ENCODE data around the gene PIEZO2.

PIEZO2 gene

GRCh38 chr18:10689236-10690034 is 459.9 kb downstream of the PIEZO2 start:
- H3K4me3 ChIP-seq (ENCODE audit: severe bottlenecking), result no peak overlapping the region
- H3K4me1 ChIP-seq (ENCODE audit: insufficient read depth, poor library complexity, severe bottlenecking), result no peaks in the 10 kb centered on the region
- no peak for ATAC-seq (ENCODE audit: low read depth)
- H3K27me3 ChIP-seq (ENCODE audit: insufficient read depth, poor library complexity, severe bottlenecking), result no peaks in the 10 kb centered on the region
- DNase-seq (ENCODE audit: low spot score), result no peak
- no peak overlapping the region for H3K27ac ChIP-seq (ENCODE audit: poor library complexity, severe bottlenecking)
- TF ChIP-seq CTCF (IDR thresholded peaks at IDR 0.05; ENCODE audit: poor library complexity, severe bottlenecking), result no peak
- H3K36me3 ChIP-seq (ENCODE audit: low read depth), result no peaks in the 10 kb centered on the region
- no peaks in the 10 kb centered on the region for H3K9me3 ChIP-seq (ENCODE audit: severe bottlenecking)

- Histone ChIP-seq H3K27ac (ENCODE audit: poor library complexity, severe bottlenecking) (no peak overlapping the region), H3K9me3 (ENCODE audit: severe bottlenecking) (no peaks in the 10 kb centered on the region), H3K4me3 (ENCODE audit: severe bottlenecking) (no peak overlapping the region), H3K4me1 (ENCODE audit: insufficient read depth, poor library complexity, severe bottlenecking) (no peaks in the 10 kb centered on the region), H3K27me3 (ENCODE audit: insufficient read depth, poor library complexity, severe bottlenecking) (no peaks in the 10 kb centered on the region), H3K36me3 (ENCODE audit: low read depth) (no peaks in the 10 kb centered on the region)
- no peak for TF ChIP-seq CTCF (IDR thresholded peaks at IDR 0.05; ENCODE audit: poor library complexity, severe bottlenecking)
- DNase-seq (ENCODE audit: low spot score) (no peak), ATAC-seq (ENCODE audit: low read depth) (no peak)
Measured at GRCh38 chr18:10688766-10689165, 460.6 kb downstream of the PIEZO2 start.

- DNase-seq (ENCODE audit: low spot score) (peak; percentile 75), ATAC-seq (ENCODE audit: low read depth) (peak; percentile 98)
- H3K9me3 ChIP-seq (ENCODE audit: severe bottlenecking), result no peaks in the 10 kb centered on the region
- TF ChIP-seq CTCF (IDR thresholded peaks at IDR 0.05; ENCODE audit: poor library complexity, severe bottlenecking), result no peak
- no peak overlapping the region for H3K4me3 ChIP-seq (ENCODE audit: severe bottlenecking)
- no peaks in the 10 kb centered on the region for H3K36me3 ChIP-seq (ENCODE audit: low read depth)
- H3K4me1 ChIP-seq (ENCODE audit: insufficient read depth, poor library complexity, severe bottlenecking), result no peaks in the 10 kb centered on the region
- H3K27me3 ChIP-seq (ENCODE audit: insufficient read depth, poor library complexity, severe bottlenecking), result no peaks in the 10 kb centered on the region
- no peak overlapping the region for H3K27ac ChIP-seq (ENCODE audit: poor library complexity, severe bottlenecking)
Measured at GRCh38 chr18:10687161-10687925, 462.0 kb downstream of the PIEZO2 start.

- H3K9me3 ChIP-seq (ENCODE audit: severe bottlenecking), result no peaks in the 10 kb centered on the region
- no peaks in the 10 kb centered on the region for H3K36me3 ChIP-seq (ENCODE audit: low read depth)
- DNase-seq (ENCODE audit: low spot score), result no peak
- no peak for ATAC-seq (ENCODE audit: low read depth)
- TF ChIP-seq CTCF (IDR thresholded peaks at IDR 0.05; ENCODE audit: poor library complexity, severe bottlenecking), result no peak
- H3K27ac ChIP-seq (ENCODE audit: poor library complexity, severe bottlenecking), result no peak overlapping the region
- H3K4me3 ChIP-seq (ENCODE audit: severe bottlenecking), result no peak overlapping the region
- H3K4me1 ChIP-seq (ENCODE audit: insufficient read depth, poor library complexity, severe bottlenecking), result no peaks in the 10 kb centered on the region
- H3K27me3 ChIP-seq (ENCODE audit: insufficient read depth, poor library complexity, severe bottlenecking), result no peaks in the 10 kb centered on the region
Measured at GRCh38 chr18:10686308-10686707, 463.1 kb downstream of the PIEZO2 start.

All from RWPE2 (cell line).